WI38 (cell line): ENCODE results near the gene USP49.

Experiments used
- H3K4me3 ChIP-seq: 2 replicates; pipeline ENCODE4 v1.5.1; 2011; ENCODE audit warnings: low read depth, mild to moderate bottlenecking, control low read depth, low read length
- TF ChIP-seq, protein P1 (sequence below): IDR thresholded peaks from 2 replicates; pipeline ENCODE4 v1.5.1; 2012; ENCODE audit warnings: low read depth, mild to moderate bottlenecking, control low read depth, low read length

Gene USP49

DNA sequence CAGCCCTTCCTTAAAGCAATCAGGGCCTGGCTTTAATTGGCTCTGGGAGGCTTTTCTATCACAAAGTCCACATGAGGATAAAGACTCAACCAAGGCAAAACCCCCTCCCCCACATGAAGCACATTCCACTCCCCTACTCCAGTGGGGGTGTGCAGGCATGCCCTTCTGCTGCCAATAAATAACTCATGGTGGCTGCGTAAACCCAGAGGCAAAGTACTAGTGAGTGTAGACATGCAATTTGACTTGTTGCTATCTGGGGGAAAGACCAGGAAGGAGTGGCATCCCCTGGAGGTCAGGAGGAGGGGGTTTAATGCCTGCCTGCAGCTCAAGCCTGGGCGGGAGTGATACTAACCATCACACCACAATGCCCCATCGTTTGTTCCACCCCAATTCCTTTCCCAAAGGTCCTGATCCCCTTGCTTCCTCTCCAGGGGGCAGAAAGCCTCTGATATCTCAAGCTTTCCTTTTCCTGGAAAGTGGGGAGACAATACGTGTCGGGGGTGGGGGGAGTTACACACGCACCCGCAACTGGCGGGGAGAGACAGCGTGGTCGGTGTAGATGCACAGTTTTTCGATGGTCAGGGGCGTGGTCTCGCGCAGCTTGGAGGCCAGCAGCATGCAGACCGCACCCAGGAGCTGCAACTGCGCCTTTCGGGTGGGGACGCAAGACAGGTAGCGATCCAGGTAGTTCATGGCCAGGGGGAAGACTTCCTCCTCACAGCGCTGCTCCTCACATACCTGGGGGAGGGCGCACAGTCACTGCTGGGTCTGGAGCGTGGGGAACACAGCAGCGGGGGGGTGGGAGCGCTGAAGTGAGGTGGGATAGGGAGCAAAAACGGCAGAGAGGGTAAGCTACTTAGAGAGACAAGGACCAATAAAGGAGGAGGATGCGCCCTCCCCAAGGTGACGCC, 44.9 kb upstream of the USP49 start:
- H3K4me3 ChIP-seq, result peak overlapping the region; percentile 78
- TF ChIP-seq, protein P1, sequence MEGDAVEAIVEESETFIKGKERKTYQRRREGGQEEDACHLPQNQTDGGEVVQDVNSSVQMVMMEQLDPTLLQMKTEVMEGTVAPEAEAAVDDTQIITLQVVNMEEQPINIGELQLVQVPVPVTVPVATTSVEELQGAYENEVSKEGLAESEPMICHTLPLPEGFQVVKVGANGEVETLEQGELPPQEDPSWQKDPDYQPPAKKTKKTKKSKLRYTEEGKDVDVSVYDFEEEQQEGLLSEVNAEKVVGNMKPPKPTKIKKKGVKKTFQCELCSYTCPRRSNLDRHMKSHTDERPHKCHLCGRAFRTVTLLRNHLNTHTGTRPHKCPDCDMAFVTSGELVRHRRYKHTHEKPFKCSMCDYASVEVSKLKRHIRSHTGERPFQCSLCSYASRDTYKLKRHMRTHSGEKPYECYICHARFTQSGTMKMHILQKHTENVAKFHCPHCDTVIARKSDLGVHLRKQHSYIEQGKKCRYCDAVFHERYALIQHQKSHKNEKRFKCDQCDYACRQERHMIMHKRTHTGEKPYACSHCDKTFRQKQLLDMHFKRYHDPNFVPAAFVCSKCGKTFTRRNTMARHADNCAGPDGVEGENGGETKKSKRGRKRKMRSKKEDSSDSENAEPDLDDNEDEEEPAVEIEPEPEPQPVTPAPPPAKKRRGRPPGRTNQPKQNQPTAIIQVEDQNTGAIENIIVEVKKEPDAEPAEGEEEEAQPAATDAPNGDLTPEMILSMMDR, result no peak

DNA sequence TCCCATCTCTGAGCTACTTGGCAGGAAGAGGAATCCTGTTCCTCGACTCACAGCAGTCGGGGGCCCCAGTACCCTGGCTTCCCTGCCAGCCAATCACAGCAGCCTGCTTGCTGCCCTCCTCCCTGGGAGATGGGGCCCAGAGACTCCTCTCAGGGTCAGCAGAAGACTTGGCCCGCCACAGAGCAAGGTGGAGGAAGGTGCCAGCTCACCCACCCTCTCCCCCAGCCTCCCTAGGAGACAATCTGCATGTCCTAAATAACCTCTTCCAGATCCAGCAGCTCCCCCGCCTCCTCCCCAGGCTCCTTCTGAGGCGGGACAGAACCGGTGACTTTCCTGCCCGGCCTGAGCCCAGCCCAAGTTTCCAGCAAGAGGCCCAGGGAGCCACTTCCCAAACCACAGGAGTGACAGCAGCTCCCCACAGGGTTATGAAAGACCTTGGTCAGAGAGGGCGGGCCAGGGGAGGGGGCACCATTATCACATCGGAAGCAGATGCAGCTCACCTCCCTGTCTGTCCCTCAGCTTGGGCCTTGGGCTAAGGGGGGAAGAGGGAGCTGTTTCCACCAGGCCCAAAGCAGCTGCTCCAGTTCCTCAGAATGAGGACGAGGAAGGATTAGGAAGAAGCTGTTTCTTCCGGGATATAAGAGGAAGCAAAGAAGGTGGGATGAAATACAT, 44.1 kb upstream of the USP49 start:
- peak overlapping the region; percentile 78 for H3K4me3 ChIP-seq
- TF ChIP-seq, protein P1, result no peak

DNA sequence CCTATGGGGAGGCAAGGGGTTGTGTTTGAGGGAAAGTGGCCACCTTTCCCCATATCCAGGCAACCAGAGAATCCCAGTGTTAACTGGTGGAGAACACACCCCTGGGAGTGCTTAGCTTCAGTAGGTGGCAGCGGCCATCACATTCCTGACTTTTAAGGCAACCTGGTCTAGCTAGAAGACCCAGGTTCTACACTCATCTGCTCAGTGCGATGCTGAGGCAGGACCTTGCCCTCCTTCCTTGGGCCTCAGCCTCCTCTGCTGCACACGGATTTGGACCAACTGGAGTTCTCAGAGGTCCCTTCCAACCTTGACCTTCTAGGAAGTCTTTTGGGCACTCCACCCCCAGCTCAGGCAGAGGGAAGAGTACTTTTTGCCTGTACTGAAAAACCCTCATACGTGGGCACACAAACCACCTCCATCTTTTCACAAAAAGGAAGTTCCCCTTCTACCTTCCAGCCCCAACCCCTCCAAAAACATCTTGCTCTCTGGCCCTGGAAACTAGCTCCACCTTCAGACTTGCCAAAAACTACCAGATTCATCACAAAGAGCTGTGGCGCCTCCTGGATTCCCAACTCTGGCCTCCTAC, 43.5 kb upstream of the USP49 start:
- peak overlapping the region; percentile 78 for H3K4me3 ChIP-seq
- TF ChIP-seq, protein P1, result no peak

DNA sequence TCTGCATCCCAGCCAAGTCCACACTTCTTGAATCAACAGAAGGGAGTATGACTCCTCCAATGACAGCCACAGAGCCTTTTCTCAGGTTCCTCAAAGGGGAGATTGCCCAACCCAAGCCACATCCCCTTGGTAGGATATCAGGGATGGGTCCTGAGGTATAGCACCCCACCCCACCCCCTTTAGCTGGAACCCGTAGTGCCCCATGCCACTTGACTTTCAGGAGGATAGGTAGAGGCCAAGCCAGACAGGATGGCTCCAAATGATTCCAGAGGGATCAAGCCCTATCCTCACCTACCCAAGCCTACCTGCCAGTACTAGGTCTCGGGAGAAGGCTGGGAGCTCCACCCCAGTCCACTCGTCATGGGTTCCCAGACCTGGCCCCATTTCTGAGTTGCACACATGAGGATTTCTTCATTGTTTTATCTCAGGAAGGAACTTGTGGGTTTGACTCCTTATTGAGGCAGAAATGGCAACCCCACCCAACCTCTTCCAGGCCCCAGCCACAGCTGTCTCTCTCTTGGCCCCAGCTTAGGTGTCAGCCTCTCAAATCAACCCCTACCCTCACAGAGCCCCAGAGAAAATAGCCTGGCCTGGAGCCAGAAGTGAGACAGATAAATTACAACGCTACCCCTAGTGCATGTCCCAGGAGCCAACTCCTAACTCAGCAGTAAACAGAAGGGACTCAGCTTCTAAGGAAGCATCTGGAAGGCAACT, 42.8 kb upstream of the USP49 start:
- H3K4me3 ChIP-seq, result no peak overlapping the region
- TF ChIP-seq, protein P1, result no peak

DNA sequence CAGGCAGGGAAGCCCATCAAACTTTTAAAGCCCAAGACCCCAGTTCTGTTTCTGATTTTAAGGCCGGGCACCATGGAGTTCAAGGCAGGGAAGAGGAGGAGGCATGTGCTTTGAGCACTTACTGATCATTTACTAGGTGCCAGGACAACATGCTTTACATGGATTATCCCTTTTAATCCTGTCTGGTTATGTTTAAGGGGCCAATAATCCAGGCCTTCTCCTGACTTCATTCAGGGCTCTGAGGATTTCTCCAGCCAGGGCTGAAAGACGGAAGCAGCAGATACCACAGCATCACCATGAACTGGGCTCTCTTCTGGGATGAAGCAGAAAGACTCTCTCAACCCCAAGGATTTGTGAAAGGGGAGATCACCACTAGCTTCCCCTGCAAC, 42.3 kb upstream of the USP49 start:
- H3K4me3 ChIP-seq, result no peak overlapping the region
- TF ChIP-seq, protein P1, result no peak

DNA sequence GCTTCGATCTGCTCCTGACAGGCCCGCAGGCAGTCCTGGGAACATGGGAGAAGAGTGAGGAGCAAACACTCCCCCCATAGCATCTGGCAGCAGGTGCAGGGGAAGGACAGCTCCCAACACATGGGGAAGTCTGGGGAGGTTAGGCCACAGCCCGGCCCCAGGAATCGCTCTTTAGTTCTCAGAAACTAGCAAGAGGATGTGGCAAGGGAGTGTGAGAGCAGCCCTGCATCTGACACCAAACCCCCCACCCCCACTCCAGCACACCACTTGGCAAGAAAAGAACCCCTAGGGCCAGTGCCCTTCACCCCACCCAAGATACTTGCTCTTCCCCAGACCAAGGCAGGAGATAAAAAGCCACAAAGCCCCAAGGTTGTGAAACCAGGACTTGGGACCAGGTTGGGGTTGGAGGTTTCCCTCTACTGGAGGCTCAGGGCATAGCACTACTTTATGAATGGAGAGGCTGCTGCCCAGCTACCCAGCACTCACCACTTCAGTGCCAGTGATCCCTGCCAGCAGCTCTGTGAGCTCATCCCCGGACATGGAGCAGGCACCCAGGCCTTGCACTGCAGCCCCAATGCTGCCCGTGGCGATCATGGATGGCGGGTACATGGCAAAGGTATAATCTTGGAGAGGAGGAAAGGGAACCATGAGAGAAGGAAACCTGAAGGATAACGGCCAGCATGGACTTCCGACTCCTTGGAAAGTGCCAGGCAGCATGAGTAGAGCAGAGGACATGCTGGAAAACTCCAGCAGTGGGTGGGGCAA, 41.1 kb upstream of the USP49 start:
- no peak overlapping the region for H3K4me3 ChIP-seq
- TF ChIP-seq, protein P1, result peak; percentile 88
